Measurements from ENCODE around the gene APOBEC4.
"Not testable (repeated sequence)": the region's sequence is repeated elsewhere in the genome, so short reads cannot be mapped to it uniquely, and the experiment has no call there.

Gene APOBEC4

GRCh38 chr1:183628537-183628936, 24.6 kb downstream of the APOBEC4 start:
- H3K4me3 ChIP-seq (ENCODE audit: low read depth, low read length), result no peak overlapping the region
- TF ChIP-seq CTCF (IDR thresholded peaks at IDR 0.05; ENCODE audit: borderline replicate concordance, insufficient read depth, low read depth, low read length), result no peak

- H3K4me3 ChIP-seq (ENCODE audit: low read depth, low read length), result not testable (repeated sequence)
These were observed 26.9 kb downstream of the APOBEC4 start for GRCh38 chr1:183626236-183626635.

GRCh38 chr1:183622884-183623785, 30.0 kb downstream of the APOBEC4 start:
- TF ChIP-seq CTCF (IDR thresholded peaks at IDR 0.05; ENCODE audit: borderline replicate concordance, insufficient read depth, low read depth, low read length), result peak; percentile 69; the same call in 1 of the 2 replicates
- no peak overlapping the region for H3K4me3 ChIP-seq (ENCODE audit: low read depth, low read length)

GRCh38 chr1:183622013-183622412, 31.1 kb downstream of the APOBEC4 start:
- H3K4me3 ChIP-seq (ENCODE audit: low read depth, low read length), result no peak overlapping the region
- no peak for TF ChIP-seq CTCF (IDR thresholded peaks at IDR 0.05; ENCODE audit: borderline replicate concordance, insufficient read depth, low read depth, low read length)

GRCh38 chr1:183620311-183620710, 32.8 kb downstream of the APOBEC4 start:
- TF ChIP-seq CTCF (IDR thresholded peaks at IDR 0.05; ENCODE audit: borderline replicate concordance, insufficient read depth, low read depth, low read length), result no peak
- no peak overlapping the region for H3K4me3 ChIP-seq (ENCODE audit: low read depth, low read length)

GRCh38 chr1:183619781-183620180, 33.3 kb downstream of the APOBEC4 start:
- no peak for TF ChIP-seq CTCF (IDR thresholded peaks at IDR 0.05; ENCODE audit: borderline replicate concordance, insufficient read depth, low read depth, low read length)
- H3K4me3 ChIP-seq (ENCODE audit: low read depth, low read length), result no peak overlapping the region

- not testable (repeated sequence) for H3K4me3 ChIP-seq (ENCODE audit: low read depth, low read length)
These were observed 34.9 kb downstream of the APOBEC4 start for GRCh38 chr1:183618202-183618601.

- not testable (repeated sequence) for H3K4me3 ChIP-seq (ENCODE audit: low read depth, low read length)
These were observed 40.1 kb downstream of the APOBEC4 start for GRCh38 chr1:183612975-183613374.

- H3K4me3 ChIP-seq (ENCODE audit: low read depth, low read length), result no peak overlapping the region
- no peak for TF ChIP-seq CTCF (IDR thresholded peaks at IDR 0.05; ENCODE audit: borderline replicate concordance, insufficient read depth, low read depth, low read length)
These were observed 40.7 kb downstream of the APOBEC4 start for GRCh38 chr1:183612407-183612806.
